ENCODE results near the gene IGSF11.
"Not testable (repeated sequence)": the region's sequence is repeated elsewhere in the genome, so short reads cannot be mapped to it uniquely, and the experiment has no call there.

Gene IGSF11

DNA sequence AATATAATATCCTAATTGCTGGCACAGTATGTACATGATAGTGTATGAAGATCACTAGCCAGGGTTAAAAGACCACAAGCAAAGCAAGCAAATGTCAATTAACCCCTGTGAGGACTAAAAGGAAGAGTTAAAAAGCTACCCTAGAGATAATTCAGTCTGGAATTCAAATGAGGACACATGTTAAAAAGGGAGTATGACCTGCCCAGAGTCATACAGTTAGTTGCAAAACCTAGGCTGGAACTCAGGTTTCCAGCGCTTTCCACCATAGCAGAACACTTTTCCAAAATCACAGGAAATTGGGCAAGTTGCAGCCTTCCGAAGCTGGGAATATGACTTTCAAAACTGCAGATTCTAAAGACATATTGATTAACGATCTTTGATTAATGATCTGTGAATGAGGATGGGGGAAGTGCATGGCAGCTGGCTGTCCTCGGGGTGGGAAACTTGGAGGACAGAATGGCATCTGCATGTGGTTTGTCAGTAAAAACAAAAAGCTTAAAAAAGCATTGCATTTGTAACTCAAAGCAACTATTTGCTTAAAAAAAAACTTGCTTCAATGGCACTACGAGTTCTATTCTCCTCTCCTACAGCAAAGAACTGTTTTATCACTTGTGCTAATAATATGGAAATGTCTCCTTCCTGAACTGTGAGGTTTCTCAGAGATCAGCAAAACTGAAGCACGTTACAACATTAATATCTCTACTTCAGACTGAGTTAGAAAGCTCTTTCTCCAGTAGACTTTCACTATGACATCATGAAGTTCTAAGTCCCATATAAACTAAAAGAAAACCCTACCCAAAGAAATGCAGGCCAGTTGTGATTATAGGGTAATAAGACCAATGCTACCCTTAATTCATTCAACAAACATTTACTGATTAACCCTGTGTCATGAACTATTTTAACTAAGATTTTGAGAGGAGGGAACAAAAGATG lies 46.2 kb downstream of the IGSF11 start:
- no peak for DNase-seq (ENCODE audit: low read depth)

GRCh38 chr3:118987477-118987876 lies 47.2 kb downstream of the IGSF11 start:
- no peak for DNase-seq (ENCODE audit: low read depth)

GRCh38 chr3:118986734-118987133 lies 47.9 kb downstream of the IGSF11 start:
- DNase-seq (ENCODE audit: low read depth): no peak

GRCh38 chr3:118984699-118985098 lies 49.9 kb downstream of the IGSF11 start:
- no peak for DNase-seq (ENCODE audit: low read depth)

DNA sequence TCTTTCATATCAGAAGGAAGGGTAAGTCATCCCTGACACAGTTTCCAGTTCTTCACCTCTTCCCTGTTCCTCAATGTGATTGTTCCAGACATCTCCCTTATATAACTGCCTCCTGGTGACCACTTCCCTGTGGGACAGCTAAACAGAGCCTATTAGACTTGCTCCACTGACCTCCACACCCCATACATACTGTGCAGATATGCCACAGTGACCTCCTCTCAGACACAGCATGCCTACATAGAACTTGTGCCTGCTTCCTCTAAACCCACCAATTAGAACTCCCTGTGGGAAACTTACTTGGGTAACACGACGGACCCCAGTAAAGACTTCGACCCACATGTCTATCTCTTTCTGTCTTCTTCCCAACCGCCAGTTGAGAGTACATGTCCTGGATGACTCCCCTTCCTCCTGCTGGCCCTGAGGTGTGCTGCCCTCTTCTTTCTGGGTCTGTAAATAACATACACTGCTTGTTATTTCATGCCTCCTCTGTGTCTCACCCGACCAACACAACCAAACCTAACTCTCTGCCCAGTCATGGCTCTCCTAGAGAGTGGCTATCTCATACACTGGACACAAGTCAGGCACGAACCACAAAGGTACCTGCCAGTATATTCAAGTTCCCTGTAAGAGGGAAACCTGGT lies 53.0 kb downstream of the IGSF11 start:
- DNase-seq (ENCODE audit: low read depth): no peak

DNA sequence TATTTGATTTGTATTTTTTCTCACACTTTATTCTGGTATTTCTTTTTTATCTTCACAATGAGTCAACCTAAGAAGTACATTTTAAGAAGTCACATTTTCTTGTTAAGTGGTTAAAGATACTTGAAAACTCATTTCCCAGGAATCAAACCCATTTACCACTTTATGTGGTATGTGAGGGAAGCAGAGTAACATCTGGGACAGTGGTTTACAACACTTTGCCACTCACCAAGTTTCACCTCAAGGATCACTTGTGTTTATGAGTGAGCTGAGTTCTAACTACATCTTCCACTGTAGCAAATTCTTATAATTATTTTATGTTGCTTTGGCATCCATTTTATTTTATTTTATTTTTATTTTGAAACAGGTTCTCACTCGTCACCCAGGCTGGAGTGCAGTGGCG lies 53.8 kb downstream of the IGSF11 start:
- no peak for DNase-seq (ENCODE audit: low read depth)

- DNase-seq (ENCODE audit: low read depth): no peak
Observed at GRCh38 chr3:118978393-118978758, 56.3 kb downstream of the IGSF11 start.

DNA sequence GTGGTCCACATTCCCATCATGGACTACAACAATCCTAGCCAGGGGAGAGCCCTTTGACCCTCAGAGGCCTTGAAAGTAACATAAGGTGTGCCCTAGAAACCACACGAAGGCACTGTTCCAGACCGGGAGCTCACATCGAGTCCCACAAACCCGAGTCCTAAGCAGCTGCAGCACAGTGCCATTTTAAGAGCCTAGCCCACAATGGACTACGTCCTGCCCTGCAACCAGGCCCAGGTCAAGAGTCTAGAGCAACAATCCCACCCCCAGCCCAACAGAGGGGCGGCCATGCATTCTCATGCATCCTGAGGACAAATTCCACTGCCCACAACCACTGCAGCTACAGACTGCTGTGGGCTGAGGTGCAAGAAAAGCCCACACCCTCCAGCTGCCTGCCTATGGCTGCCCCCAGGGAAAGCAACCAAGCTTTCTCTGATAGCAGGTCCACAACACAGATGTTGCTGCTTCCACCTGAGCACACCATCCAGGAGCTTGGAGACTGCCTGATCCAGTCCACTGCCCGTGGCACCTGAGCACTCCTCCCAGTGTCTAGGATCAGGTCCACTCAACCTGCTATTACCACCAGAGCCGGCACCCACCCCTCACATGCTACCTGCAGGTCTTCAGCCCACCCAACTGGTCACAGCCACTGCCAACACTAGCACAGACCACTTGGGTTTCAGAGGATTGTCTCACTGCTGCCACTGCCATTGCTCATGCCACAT lies 56.8 kb downstream of the IGSF11 start:
- no peak for DNase-seq (ENCODE audit: low read depth)

DNA sequence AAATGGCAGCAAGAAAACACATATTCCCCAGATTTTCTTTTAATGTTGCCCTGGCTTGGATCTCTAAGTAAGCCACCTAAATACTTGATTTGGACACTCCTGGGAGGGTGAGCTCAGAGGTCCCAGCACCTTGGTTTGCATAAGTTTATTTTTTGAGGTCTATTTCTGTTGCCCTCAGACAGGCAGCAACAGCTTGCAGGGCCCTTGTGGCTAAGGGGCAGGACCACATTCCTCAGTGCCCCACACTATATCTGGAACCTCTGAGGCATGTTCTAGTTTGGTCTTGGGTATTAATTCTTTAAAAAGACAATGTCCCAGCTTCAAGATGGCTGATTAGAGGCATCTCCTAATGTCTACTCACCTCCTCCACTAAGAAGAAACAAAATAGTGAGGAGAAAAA lies 57.5 kb downstream of the IGSF11 start:
- DNase-seq (ENCODE audit: low read depth): no peak

DNA sequence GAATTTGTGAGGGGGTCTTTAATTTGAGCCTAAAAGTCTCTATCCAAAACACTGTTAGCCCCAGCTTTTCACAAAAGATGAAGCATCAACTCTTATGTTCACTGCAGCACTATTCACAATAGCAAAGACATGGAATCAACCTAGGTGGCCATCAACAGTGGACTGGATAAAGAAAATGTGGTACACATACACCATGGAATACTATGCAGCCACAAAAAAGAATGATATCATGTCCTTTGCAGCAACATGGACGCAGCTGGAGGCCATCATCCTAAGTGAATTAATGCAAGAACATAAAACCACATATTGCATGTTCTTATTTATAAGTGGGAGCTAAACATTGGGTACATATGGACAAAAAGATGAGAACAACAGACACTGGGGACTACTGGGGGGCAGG lies 59.2 kb downstream of the IGSF11 start:
- DNase-seq (ENCODE audit: low read depth): not testable (repeated sequence)

DNA sequence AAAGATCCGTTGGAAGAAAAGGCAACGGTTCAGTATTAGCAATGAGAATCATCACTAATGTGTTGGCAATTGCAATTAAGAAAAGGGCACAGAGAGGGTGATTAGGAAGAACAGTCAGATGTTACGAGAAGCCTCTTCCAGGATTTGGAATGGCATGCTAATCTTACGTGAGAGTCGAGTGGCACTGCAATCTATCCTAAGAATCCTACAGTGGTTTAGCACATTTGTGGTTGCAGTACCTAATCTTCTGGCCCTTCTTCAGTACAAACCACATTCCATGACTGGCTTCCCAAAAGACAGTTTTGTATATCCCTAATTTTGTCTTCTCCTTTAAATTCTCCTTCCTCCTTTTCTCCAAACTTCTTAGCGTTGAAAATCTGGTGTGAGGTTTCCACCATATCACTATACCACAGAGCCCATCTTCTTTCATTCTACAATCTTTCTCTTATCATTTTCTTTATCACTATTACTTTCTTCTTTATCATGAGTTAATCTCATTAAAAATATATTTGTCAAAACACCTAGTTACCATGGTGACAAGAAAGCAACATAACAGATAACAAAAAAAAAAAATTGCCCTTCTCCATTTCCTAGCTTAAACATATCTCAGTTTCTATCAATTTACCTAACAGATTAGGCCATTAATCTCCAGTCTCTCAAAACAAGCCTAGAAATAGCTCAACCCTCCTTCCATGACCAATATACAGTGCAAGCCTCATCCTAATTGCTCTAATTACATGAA lies 60.1 kb downstream of the IGSF11 start:
- DNase-seq (ENCODE audit: low read depth): no peak

DNA sequence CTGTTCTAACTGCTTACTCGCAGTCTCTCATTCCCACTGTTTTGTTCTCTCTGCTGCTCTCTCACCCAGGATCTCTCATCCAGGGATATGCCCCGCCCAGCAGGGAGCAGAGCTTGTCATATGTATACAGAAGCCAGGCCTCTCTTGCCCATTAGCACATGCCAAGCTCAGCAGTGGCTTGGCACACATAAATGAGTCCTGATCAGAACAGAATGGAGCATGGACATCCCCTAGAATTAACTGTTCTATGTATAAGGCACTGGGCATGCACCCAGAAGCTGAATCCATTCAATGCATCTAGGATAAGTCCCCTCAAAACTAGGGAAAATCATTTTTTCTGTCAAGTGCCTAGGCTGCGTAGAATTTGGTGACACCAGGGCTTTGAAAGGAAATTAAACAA lies 61.6 kb downstream of the IGSF11 start:
- DNase-seq (ENCODE audit: low read depth): no peak

DNA sequence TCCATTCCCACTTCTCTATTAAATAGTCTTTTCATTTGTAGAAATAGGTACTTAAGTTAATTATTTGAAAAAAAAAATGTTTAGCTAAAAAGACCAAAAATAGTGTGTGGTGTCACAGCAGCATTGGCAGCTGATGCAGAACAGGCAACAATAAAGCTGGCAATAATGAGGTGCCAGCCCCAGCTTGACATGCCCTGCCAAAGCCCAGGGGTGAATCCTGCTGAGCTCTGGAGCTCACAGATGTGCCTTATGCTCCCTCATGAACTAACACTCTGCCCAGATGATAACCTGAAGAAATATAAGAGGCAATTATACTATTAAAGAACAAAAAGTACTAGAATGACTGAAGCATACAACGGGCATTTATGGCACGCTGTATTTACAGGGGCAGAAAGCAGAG lies 63.8 kb downstream of the IGSF11 start:
- no peak for DNase-seq (ENCODE audit: low read depth)

GRCh38 chr3:118968640-118969039 lies 66.0 kb downstream of the IGSF11 start:
- DNase-seq (ENCODE audit: low read depth): no peak

GRCh38 chr3:118968111-118968510 lies 66.5 kb downstream of the IGSF11 start:
- DNase-seq (ENCODE audit: low read depth): no peak

- no peak for DNase-seq (ENCODE audit: low read depth)
Observed at GRCh38 chr3:118966700-118967099, 67.9 kb downstream of the IGSF11 start.

GRCh38 chr3:118963711-118964110 lies 70.9 kb downstream of the IGSF11 start:
- DNase-seq (ENCODE audit: low read depth): no peak

- DNase-seq (ENCODE audit: low read depth): no peak
Observed at GRCh38 chr3:118960876-118961450, 73.7 kb downstream of the IGSF11 start.

GRCh38 chr3:118955914-118956556 lies 78.6 kb downstream of the IGSF11 start:
- no peak for DNase-seq (ENCODE audit: low read depth)

- no peak for DNase-seq (ENCODE audit: low read depth)
Observed at GRCh38 chr3:118951089-118951488, 83.6 kb downstream of the IGSF11 start.

DNA sequence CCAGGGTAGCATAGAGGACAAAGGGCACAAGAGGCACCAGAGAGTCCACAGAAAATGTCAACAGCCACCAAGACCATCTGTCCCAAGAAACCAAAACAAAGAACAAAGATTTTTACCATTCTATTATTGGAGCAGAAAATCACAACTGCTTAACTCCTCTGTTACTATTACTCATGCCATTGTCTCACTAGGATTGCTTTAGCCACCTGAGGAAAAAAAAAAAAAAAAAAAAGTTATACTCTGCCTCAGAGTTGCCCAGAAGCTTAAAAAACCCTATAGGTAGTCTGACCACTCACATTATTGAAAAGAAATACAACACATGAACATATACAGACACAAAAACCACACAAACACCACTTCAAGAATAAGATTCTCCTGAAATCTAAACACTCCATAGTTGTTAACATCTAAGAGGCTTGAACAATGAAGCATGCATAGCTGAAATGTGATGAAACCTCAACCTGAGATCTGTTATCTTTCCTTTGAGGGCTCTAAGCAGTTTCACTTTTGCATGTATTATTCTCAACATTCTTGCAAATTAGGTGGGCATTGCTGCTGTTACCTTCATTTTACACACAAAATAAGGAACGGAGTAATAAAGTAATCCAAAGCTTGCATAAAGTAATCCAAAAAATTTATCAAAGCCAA lies 85.4 kb downstream of the IGSF11 start:
- no peak for DNase-seq (ENCODE audit: low read depth)
